Measurements from ENCODE around the gene MCTP2.

MCTP2 gene

GRCh38 chr15:94293411-94294402, 62.3 kb downstream of the MCTP2 start:
- no peak for TF ChIP-seq CTCF (IDR thresholded peaks at IDR 0.05; ENCODE audit: insufficient read depth, low read depth, low read length, missing control alignments)
- no peak overlapping the region for H3K4me3 ChIP-seq (ENCODE audit: low read depth, low read length)
- no peak for DNase-seq (ENCODE audit: low read depth)

GRCh38 chr15:94294556-94294955, 63.2 kb downstream of the MCTP2 start:
- DNase-seq (ENCODE audit: low read depth), result no peak

GRCh38 chr15:94295275-94295674, 63.9 kb downstream of the MCTP2 start:
- TF ChIP-seq CTCF (IDR thresholded peaks at IDR 0.05; ENCODE audit: insufficient read depth, low read depth, low read length, missing control alignments), result no peak
- H3K4me3 ChIP-seq (ENCODE audit: low read depth, low read length), result no peak overlapping the region
- DNase-seq (ENCODE audit: low read depth), result no peak

More at GRCh38 chr15:94294556-94294955, 63.2 kb downstream of the MCTP2 start:
- H3K4me3 ChIP-seq (ENCODE audit: low read depth, low read length), result no peak overlapping the region
- TF ChIP-seq CTCF (IDR thresholded peaks at IDR 0.05; ENCODE audit: insufficient read depth, low read depth, low read length, missing control alignments), result no peak

GRCh38 chr15:94296717-94297116, 65.4 kb downstream of the MCTP2 start:
- no peak overlapping the region for H3K4me3 ChIP-seq (ENCODE audit: low read depth, low read length)
- TF ChIP-seq CTCF (IDR thresholded peaks at IDR 0.05; ENCODE audit: insufficient read depth, low read depth, low read length, missing control alignments), result no peak
- no peak for DNase-seq (ENCODE audit: low read depth)

- H3K4me3 ChIP-seq (ENCODE audit: low read depth, low read length), result no peak overlapping the region
- no peak for DNase-seq (ENCODE audit: low read depth)
- TF ChIP-seq CTCF (IDR thresholded peaks at IDR 0.05; ENCODE audit: insufficient read depth, low read depth, low read length, missing control alignments), result no peak
These were observed 66.2 kb downstream of the MCTP2 start for GRCh38 chr15:94297558-94297957.

GRCh38 chr15:94298364-94298763, 67.0 kb downstream of the MCTP2 start:
- no peak overlapping the region for H3K4me3 ChIP-seq (ENCODE audit: low read depth, low read length)
- no peak for DNase-seq (ENCODE audit: low read depth)
- TF ChIP-seq CTCF (IDR thresholded peaks at IDR 0.05; ENCODE audit: insufficient read depth, low read depth, low read length, missing control alignments), result no peak

All from GM12865 (cell line).